Liver (tissue), 3 donors: ENCODE data around the gene MS4A6E.

Experiments used
- EGR1 ChIP-seq, 2 donors: IDR thresholded peaks; 2 replicates each; pipeline ENCODE4 v1.6.1; 2016 to 2018; ENCODE audit warnings: antibody characterized with exemption in 2 of 2, low read depth in 2 of 2
- GABPA ChIP-seq, 2 donors: IDR thresholded peaks in 1 of 2; conservative IDR thresholded peaks in 1 of 2; 2 replicates each; pipeline ENCODE4 v1.6.1; 2016; ENCODE audit warnings: antibody characterized with exemption in 2 of 2, mild to moderate bottlenecking in 1 of 2, moderate library complexity in 1 of 2
- JUND ChIP-seq, 2 donors: IDR thresholded peaks; 2 replicates each; pipeline ENCODE4 v1.6.1; 2016; ENCODE audit warnings: antibody characterized with exemption in 2 of 2
- RXRA ChIP-seq, 2 donors: IDR thresholded peaks; 2 replicates each; pipeline ENCODE4 v1.6.1; 2017 to 2018; ENCODE audit warnings: antibody characterized with exemption in 2 of 2, mild to moderate bottlenecking in 1 of 2
- SP1 ChIP-seq: IDR thresholded peaks from 2 replicates; pipeline ENCODE4 v1.6.1; 2018; ENCODE audit warnings: antibody characterized with exemption, mild to moderate bottlenecking
- TF ChIP-seq, protein P1 (sequence below): fragments of 150-350 bp; IDR thresholded peaks from 2 replicates; pipeline ENCODE4 v1.5.1; 2017; ENCODE audit warnings: improper control_type of control experiment, low read depth, low read length; ENCODE audit not compliant: missing input control
- TF ChIP-seq, protein P2 (sequence below): IDR thresholded peaks from 2 replicates; pipeline ENCODE4 v1.6.1; 2016; ENCODE audit warnings: antibody characterized with exemption, mild to moderate bottlenecking
- TF ChIP-seq, protein P3 (sequence below): IDR thresholded peaks from 2 replicates; pipeline ENCODE4 v1.6.1; 2016; ENCODE audit warnings: antibody characterized with exemption
- donor health status: healthy.
- donor health status: healthy.

DNA sequence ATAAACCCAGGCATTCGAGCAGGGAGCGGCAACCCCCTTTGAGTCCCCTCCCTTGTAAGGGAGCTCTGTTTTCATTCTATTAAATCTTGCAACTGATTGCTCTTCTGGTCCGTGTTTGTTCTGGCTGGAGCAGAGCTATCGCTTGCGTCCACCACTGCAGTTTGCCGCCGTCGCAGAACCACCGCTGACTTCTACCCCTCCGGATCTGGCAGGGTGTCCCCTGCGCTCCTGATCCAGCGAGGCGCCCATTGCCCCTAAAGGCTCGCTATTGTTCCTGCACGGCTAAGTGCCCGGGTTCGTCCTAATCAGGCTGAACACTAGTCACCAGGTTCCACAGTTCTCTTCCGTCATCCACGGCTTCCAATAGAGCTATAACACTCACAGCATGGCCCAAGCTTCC lies 40.8 kb downstream of the MS4A6E start:
- TF ChIP-seq, protein P1, sequence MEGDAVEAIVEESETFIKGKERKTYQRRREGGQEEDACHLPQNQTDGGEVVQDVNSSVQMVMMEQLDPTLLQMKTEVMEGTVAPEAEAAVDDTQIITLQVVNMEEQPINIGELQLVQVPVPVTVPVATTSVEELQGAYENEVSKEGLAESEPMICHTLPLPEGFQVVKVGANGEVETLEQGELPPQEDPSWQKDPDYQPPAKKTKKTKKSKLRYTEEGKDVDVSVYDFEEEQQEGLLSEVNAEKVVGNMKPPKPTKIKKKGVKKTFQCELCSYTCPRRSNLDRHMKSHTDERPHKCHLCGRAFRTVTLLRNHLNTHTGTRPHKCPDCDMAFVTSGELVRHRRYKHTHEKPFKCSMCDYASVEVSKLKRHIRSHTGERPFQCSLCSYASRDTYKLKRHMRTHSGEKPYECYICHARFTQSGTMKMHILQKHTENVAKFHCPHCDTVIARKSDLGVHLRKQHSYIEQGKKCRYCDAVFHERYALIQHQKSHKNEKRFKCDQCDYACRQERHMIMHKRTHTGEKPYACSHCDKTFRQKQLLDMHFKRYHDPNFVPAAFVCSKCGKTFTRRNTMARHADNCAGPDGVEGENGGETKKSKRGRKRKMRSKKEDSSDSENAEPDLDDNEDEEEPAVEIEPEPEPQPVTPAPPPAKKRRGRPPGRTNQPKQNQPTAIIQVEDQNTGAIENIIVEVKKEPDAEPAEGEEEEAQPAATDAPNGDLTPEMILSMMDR, result no peak
- TF ChIP-seq GABPA (IDR thresholded peaks at IDR 0.05 in 1 of 2, conservative IDR thresholded peaks at IDR 0.05 in 1 of 2), result no peak
- TF ChIP-seq EGR1 (IDR thresholded peaks at IDR 0.05; ENCODE audit: low read depth in 2 of 2), result no peak
- TF ChIP-seq, protein P2, sequence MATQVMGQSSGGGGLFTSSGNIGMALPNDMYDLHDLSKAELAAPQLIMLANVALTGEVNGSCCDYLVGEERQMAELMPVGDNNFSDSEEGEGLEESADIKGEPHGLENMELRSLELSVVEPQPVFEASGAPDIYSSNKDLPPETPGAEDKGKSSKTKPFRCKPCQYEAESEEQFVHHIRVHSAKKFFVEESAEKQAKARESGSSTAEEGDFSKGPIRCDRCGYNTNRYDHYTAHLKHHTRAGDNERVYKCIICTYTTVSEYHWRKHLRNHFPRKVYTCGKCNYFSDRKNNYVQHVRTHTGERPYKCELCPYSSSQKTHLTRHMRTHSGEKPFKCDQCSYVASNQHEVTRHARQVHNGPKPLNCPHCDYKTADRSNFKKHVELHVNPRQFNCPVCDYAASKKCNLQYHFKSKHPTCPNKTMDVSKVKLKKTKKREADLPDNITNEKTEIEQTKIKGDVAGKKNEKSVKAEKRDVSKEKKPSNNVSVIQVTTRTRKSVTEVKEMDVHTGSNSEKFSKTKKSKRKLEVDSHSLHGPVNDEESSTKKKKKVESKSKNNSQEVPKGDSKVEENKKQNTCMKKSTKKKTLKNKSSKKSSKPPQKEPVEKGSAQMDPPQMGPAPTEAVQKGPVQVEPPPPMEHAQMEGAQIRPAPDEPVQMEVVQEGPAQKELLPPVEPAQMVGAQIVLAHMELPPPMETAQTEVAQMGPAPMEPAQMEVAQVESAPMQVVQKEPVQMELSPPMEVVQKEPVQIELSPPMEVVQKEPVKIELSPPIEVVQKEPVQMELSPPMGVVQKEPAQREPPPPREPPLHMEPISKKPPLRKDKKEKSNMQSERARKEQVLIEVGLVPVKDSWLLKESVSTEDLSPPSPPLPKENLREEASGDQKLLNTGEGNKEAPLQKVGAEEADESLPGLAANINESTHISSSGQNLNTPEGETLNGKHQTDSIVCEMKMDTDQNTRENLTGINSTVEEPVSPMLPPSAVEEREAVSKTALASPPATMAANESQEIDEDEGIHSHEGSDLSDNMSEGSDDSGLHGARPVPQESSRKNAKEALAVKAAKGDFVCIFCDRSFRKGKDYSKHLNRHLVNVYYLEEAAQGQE, result no peak
- no peak for TF ChIP-seq JUND (IDR thresholded peaks at IDR 0.05)
- TF ChIP-seq, protein P3, sequence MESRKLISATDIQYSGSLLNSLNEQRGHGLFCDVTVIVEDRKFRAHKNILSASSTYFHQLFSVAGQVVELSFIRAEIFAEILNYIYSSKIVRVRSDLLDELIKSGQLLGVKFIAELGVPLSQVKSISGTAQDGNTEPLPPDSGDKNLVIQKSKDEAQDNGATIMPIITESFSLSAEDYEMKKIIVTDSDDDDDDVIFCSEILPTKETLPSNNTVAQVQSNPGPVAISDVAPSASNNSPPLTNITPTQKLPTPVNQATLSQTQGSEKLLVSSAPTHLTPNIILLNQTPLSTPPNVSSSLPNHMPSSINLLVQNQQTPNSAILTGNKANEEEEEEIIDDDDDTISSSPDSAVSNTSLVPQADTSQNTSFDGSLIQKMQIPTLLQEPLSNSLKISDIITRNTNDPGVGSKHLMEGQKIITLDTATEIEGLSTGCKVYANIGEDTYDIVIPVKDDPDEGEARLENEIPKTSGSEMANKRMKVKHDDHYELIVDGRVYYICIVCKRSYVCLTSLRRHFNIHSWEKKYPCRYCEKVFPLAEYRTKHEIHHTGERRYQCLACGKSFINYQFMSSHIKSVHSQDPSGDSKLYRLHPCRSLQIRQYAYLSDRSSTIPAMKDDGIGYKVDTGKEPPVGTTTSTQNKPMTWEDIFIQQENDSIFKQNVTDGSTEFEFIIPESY, result no peak
- TF ChIP-seq SP1, result no peak
- TF ChIP-seq RXRA (IDR thresholded peaks at IDR 0.05), result no peak
